Right ventricle myocardium superior (tissue), 1 donor: ENCODE measurements around the gene MACC1. TPM values are rescaled to one million over a fixed set of nuclear protein-coding genes. Genes with fewer than 3 reads are reported as not detected.
A peak's percentile ranks its signal among the peaks of the same experiment; 100 is the strongest.

ENCODE experiments used
- ATAC-seq: fragments of 200-7000 bp; cut with Tn5 transposase; one replicate; pipeline ENCODE4 v1.9.1; 2020; ENCODE audit warnings: mild to moderate bottlenecking; ENCODE audit not compliant: poor library complexity
- DNase-seq: peaks from one replicate; pipeline ENCODE4 v3.0.0-alpha.2; 2020
- intact Hi-C: fragments of 100-400 bp; cut with DNase I; formaldehyde crosslinking; loops from one replicate; pipeline ENCODE4 v1.11.2; 2022
- total RNA-seq: library from RNA; stranded (reverse); fragmentation: NEBNext Ultra II Directional; extraction: Animal tissue kit (Norgen Biotek cat#: 25700); gene quantifications from one replicate; pipeline ENCODE4 v1.2.1, GENCODE V29; 2021
- donor health status: DM: no; HTN: yes; CAD: no; lungs with severe emphysema.

MACC1 gene
- total RNA-seq, 1 donor from 2014 or later: 0.19 TPM

- intact Hi-C loops: no loop called here
- ATAC-seq: peak; percentile 53
- DNase-seq: no peak
These were observed 18.1 kb upstream of the MACC1 start for GRCh38 chr7:20235288-20235687.

GRCh38 chr7:20233362-20233761 is 16.2 kb upstream of the MACC1 start:
- ATAC-seq (no peak), DNase-seq (no peak)
- intact Hi-C loops: no loop called here

- intact Hi-C loops: no loop called here
- DNase-seq: no peak
- no peak for ATAC-seq
These were observed 15.7 kb upstream of the MACC1 start for GRCh38 chr7:20232848-20233247.

GRCh38 chr7:20229646-20230500 is 12.7 kb upstream of the MACC1 start:
- intact Hi-C loops: no loop called here
- DNase-seq (no peak), ATAC-seq (peak; percentile 93)

GRCh38 chr7:20229081-20229480 is 11.9 kb upstream of the MACC1 start:
- DNase-seq (no peak), ATAC-seq (no peak)
- intact Hi-C loops: no loop called here

GRCh38 chr7:20228654-20229053 is 11.5 kb upstream of the MACC1 start:
- ATAC-seq (no peak), DNase-seq (no peak)
- intact Hi-C loops: no loop called here

GRCh38 chr7:20227291-20227795 is 10.2 kb upstream of the MACC1 start:
- no peak for DNase-seq
- intact Hi-C loops: no loop called here
- no peak for ATAC-seq

- intact Hi-C loops: no loop called here
- DNase-seq (no peak), ATAC-seq (no peak)
These were observed 9.7 kb upstream of the MACC1 start for GRCh38 chr7:20226860-20227259.

- intact Hi-C loops: no loop called here
- ATAC-seq (no peak), DNase-seq (no peak)
These were observed 8.2 kb upstream of the MACC1 start for GRCh38 chr7:20225384-20225783.

- intact Hi-C loops: no loop called here
- ATAC-seq: no peak
These were observed 6.8 kb upstream of the MACC1 start for GRCh38 chr7:20224025-20224424.

GRCh38 chr7:20223356-20223755 is 6.2 kb upstream of the MACC1 start:
- no peak for DNase-seq
- intact Hi-C loops: no loop called here
- ATAC-seq: no peak

More at GRCh38 chr7:20224025-20224424, 6.8 kb upstream of the MACC1 start:
- no peak for DNase-seq

GRCh38 chr7:20222219-20222828 is 5.1 kb upstream of the MACC1 start:
- DNase-seq: no peak
- intact Hi-C loops: no loop called here

GRCh38 chr7:20220921-20221547 is 3.9 kb upstream of the MACC1 start:
- intact Hi-C loops: no loop called here
- ATAC-seq: peak; percentile 58
- DNase-seq: no peak

More at GRCh38 chr7:20222219-20222828, 5.1 kb upstream of the MACC1 start:
- ATAC-seq: no peak

GRCh38 chr7:20220293-20220761 is 3.1 kb upstream of the MACC1 start:
- ATAC-seq (no peak), DNase-seq (no peak)
- intact Hi-C loops: no loop called here

GRCh38 chr7:20219446-20220292 is 2.5 kb upstream of the MACC1 start:
- DNase-seq (peak; percentile 75), ATAC-seq (peak; percentile 89)
- intact Hi-C loops: no loop called here

- ATAC-seq: no peak
- DNase-seq: no peak
- intact Hi-C loops: no loop called here
These were observed 1.9 kb upstream of the MACC1 start for GRCh38 chr7:20219062-20219445.

- ATAC-seq: no peak
- no peak for DNase-seq
- intact Hi-C loops: no loop called here
These were observed 1.1 kb upstream of the MACC1 start for GRCh38 chr7:20218279-20218678.

GRCh38 chr7:20216406-20217036 is 663 bp downstream of the MACC1 start:
- intact Hi-C loops: no loop called here
- ATAC-seq (no peak), DNase-seq (no peak)
